ENCODE results near the gene SLC5A3.

DNA sequence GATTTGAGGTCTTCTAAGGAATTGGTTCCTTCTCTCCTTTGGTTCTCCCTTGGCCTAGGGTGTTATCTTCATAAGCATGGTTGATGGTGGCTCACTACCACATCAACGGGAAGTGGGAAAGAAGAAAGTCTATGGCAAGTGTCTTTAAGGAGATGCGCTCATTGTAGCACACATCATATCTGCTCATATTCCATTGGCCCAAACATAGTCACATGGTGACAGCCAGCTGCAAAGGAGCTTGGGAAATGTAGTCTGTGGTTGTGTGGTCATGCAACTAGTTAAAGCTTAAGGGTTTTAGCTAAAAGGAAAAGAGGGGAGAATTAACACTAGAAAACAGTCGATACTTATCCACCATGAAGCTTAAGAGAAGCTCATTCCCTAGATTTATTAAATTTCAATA, 11.4 kb upstream of the SLC5A3 start:
- TF ChIP-seq, protein P1, sequence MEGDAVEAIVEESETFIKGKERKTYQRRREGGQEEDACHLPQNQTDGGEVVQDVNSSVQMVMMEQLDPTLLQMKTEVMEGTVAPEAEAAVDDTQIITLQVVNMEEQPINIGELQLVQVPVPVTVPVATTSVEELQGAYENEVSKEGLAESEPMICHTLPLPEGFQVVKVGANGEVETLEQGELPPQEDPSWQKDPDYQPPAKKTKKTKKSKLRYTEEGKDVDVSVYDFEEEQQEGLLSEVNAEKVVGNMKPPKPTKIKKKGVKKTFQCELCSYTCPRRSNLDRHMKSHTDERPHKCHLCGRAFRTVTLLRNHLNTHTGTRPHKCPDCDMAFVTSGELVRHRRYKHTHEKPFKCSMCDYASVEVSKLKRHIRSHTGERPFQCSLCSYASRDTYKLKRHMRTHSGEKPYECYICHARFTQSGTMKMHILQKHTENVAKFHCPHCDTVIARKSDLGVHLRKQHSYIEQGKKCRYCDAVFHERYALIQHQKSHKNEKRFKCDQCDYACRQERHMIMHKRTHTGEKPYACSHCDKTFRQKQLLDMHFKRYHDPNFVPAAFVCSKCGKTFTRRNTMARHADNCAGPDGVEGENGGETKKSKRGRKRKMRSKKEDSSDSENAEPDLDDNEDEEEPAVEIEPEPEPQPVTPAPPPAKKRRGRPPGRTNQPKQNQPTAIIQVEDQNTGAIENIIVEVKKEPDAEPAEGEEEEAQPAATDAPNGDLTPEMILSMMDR (IDR thresholded peaks at IDR 0.05; ENCODE audit: low read depth, low read length) = no peak
- TF ChIP-seq POLR2A (IDR thresholded peaks at IDR 0.05; ENCODE audit: extremely low read depth, insufficient read length) = no peak
- TF ChIP-seq, protein P2, sequence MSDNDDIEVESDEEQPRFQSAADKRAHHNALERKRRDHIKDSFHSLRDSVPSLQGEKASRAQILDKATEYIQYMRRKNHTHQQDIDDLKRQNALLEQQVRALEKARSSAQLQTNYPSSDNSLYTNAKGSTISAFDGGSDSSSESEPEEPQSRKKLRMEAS (IDR thresholded peaks at IDR 0.05; ENCODE audit: low read depth, low read length) = no peak; the same call in 1 of the 2 replicates
- TF ChIP-seq MYC (IDR thresholded peaks at IDR 0.05; ENCODE audit: low read depth, low read length) = no peak
